T47D (cell line): ENCODE data around the gene COL27A1.

ENCODE experiments used
- DNase-seq, 2 experiments: peaks; one replicate each; pipeline versions ENCODE4 v3.0.0 to v3.0.0-alpha.2; 2011 to 2012; ENCODE audit warnings: low read depth in 1 of 2, low spot score in 1 of 2
- JUND ChIP-seq: IDR thresholded peaks from 2 replicates; pipeline ENCODE4 v1.6.1; 2012; ENCODE audit warnings: low read depth
- in situ Hi-C: cut with HindIII; loops from 2 replicates; pipeline ENCODE4 v1.10.0; 2016; ENCODE audit warnings: low sequenced_read_pairs, low pct_unique_long_range_greater_than_20kb

Gene COL27A1

DNA sequence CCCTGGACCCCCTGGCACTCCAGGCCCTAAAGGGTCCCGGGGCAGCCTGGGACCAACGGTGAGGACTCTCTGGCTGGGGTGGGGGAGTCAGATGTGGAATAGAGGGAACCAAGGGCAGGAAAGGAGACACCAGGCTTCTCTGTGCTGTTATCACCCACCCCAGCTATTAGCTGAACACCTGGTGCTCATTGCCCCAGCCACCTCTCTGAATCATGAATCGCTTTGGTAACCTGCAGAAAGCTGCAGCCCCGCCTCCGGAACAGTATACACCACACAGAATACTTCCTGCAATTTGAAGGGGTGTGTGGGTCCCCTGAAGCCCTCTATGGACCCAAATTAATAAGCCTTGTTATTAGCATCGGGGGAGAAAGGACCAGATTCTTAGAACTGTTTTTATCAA, 127.2 kb downstream of the COL27A1 start:
- in situ Hi-C loops: no loop called here
- no peak for TF ChIP-seq JUND
- no peak for DNase-seq

DNA sequence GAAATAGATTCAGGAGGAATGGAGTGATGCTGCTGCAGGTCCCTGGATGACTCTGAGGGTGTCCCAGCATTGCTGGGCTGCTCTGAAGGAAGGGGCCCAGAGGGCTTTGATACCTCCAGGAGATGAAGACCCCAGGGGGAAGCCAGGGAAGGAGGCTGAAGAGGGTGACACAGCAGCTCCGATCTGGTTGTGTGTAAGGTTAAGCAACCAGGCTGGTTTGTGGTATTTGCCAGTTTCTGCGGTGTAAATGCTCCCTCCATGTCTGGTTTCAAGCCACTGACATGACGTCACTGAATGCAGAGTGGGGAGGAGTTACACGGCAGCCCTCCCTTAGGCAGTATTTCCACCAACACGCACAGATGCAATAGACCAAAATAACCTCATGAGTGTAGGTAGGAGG, 127.6 kb downstream of the COL27A1 start:
- TF ChIP-seq JUND: no peak
- in situ Hi-C loops: no loop called here
- DNase-seq: peak in 1 of 2 experiments; percentile 70

DNA sequence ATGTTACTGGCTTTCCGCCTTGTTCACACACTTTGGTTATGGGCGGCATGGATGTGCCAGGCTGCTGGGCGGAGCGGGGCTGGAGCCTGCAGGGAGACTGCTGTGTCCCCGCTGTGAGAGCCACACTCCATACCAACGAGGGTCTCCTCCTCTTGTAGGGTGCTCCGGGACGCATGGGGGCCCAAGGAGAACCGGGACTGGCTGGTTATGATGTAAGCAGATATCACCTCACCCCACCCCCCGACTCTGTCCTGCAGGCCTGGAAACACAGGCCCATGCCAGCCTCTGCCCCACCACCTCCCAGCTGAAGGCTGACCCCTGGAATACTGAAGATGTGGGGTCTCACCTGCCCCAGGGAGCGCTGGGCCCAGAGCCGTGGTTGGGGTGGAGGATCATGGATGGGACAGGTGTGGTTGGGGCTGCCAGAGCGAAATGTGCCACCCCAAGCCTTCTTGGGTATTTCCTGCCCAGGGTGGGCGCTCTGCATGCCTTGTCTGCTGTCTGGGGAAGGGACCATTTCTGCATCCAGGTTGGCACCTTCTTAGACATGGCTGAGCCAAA, 128.3 kb downstream of the COL27A1 start:
- in situ Hi-C loops: no loop called here
- no peak for TF ChIP-seq JUND
- DNase-seq: no peak

DNA sequence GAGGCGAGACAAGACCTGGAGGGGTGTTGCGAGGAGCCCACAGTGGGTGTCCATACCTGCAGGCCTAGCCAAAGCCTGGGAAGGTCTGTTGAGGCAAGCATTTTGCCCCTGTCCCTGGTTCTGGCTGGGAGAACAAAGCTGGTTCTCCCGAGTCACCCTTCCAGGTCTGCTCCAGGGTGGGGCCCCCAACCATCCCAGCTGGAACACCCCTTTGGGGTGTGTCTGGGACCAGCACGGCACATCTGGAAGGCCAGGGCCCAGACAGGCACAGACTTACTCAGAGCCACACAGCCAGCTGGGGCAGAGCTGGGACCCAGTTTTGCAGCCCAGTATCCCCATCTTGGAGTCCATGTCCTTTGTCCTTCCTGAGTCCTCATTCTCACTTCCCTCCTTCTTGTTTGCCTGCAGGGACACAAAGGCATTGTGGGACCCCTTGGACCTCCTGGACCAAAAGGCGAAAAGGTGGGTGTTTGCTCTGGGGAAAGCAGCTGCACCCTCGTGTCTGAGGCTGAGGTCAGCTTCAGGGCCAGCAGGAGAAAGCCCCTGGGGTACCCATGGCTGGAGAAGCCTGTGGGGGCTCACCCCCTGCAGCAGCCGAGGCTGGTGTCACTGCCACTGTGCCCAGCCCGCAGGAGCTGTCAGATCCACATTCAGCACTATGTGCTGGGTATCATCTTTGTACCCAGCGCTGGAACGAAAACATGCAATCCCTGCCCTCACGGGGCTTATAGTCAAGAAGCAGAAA, 129.2 kb downstream of the COL27A1 start:
- in situ Hi-C loops: no loop called here
- no peak for DNase-seq
- no peak for TF ChIP-seq JUND

DNA sequence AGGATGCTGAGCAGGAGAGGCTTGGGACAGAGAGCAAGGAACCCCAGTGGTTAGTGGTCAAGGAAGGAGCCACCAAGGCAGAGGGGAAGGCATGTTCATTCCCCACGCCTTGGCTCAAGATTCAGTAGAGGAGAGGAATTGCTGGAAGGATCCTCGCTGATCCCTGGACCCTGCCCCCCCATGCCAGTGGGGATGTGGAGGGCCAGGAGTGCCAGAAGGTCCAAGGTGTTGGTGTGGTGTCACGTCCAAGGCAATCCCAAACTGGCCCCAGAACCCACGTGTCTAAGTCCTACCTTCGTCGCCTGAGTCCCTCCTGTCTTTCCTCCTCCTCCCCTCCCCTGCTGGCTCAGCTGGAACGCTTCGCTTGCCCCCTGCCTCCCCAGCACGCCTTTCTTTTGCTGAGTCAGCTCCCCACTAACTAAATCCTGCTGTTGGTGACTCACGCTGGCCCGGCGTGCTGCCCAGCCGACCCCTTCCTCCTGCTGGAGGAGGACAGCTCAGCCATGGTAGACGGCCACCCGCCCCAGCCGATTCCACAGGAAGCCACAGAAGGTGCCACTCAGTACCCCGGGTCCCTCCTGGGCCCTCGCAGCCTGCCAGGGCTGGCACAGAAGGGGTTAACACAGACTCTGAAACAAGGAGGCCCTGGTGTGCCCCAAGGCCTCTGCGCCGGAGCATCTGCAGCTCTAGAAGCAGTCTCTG, 130.0 kb downstream of the COL27A1 start:
- in situ Hi-C loops: no loop called here
- TF ChIP-seq JUND: no peak
- DNase-seq: no peak

DNA sequence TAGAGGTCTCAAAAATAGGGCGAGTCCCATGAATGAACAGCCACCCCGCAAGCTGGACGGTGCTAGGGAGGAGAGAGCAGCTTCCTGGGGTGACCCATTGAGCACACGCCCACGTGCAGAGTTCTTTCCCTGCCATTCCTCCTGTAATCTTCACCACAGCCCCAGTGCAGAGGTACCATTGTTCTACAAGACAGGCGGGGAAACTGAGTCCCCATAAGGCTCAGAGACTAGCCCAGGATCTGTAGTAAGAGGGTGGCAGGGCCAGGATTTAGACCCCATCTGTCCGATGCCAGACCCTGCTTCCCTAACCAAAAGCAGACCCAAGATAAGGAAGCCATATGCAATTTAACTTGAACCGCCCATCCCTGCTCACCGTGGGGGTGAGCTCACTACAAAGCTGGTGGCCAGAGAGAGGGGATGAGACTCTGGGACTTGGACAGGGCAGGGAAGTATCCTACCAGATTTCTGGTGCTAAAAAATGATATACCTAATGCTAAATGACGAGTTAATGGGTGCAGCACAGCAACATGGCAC, 130.9 kb downstream of the COL27A1 start:
- in situ Hi-C loops: no loop called here
- no peak for DNase-seq

DNA sequence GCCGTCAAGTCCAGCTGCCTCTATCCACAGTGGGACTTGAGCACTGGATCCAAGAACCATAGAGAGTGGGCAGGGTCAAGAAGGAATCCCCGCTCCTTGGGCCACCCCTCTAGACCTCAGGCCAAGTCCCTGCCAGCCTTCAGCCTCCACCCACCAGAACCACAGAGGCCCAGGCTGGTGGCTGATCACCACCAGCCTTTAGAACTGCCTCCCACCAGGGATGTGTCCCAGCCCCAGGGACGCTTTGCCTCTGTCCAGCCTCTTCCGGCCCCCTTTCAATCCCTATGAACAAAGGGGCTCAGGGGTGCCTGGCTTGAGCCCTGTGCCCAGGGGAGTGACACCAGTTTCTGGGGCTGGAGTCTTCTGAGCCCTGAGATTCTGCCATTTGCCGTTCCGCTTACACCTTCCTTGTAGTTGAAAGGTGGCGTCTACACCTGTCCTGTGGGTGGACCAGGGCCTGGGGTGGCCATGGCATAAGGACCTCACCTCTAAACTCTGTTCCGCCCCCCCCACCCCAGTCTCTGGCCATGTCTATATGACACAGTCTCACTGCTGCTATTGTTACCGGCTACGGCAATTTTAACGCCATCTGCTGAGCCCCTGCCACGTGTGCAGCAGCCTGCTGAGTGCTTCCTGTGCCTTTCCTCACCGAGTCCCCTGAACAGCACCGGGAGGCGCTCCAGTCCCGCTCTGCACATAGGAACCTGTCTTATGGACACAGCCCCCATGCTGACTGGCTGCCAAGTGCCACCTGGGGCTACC, 131.8 kb downstream of the COL27A1 start:
- DNase-seq: no peak
- in situ Hi-C loops: no loop called here

More for the DNA sequence above, 130.9 kb downstream of the COL27A1 start:
- TF ChIP-seq JUND: no peak

DNA sequence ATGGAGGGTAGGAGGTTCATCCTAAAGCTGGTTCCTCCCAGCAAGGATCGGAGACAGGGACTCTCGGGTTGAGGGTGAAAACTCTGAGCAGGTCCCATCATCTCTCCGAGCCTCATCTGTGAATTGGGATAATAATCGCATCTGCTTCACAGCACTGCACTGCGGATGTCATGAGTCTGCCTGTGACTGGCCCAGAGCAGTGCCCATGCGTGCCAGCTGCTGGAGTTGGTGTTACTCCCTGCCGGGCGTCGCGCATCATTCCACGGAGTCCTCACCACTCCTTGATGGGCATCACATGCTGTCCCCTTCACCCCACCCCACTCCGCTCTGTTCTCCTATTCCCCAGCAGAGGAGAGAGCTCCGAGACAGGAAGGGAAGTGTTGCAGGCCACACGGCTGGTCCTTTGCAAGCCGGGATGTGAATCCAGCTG, 132.4 kb downstream of the COL27A1 start:
- no peak for DNase-seq
- in situ Hi-C loops: no loop called here
- TF ChIP-seq JUND: no peak

More for the DNA sequence above, 131.8 kb downstream of the COL27A1 start:
- no peak for TF ChIP-seq JUND

DNA sequence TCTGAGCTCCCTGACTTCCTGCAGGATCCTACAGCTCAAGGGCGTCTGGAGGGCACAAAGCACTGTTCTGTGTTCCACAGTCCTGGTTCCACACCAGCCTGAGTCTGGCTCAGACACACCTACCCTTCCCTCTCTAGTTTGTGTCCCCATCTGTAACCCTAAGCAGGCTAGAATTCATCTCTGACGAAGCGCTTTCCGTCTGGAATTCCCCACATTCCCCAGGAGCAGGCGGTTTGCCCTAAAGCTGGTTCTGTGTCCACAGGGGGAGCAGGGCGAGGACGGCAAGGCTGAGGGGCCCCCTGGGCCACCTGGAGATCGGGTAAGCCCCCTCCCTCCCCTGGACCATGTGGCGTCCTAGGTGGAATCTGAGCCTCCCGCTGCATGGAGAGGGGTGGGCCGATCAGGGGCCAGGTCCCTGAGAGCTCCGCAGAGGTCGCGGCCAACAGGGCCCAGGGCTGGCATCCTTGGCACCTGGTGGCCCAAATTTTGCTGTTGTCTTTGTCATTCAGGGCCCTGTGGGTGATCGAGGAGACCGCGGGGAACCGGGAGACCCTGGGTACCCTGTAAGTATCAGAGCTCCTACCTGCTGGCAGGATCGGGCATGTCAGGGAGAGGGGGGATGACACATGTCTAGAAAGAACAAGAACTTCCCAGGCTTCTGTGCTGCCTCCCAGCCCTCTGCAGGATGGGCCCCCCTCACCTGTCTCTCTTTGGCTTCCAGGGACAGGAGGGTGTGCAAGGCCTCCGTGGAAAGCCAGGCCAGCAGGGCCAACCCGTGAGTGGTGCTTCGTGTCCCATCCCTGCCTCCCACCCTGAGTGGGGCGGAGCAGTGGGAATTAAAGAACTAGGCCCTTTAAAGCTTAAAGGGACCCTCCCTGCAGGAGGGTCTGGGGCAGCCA, 133.1 kb downstream of the COL27A1 start:
- TF ChIP-seq JUND: no peak
- in situ Hi-C loops: no loop called here

DNA sequence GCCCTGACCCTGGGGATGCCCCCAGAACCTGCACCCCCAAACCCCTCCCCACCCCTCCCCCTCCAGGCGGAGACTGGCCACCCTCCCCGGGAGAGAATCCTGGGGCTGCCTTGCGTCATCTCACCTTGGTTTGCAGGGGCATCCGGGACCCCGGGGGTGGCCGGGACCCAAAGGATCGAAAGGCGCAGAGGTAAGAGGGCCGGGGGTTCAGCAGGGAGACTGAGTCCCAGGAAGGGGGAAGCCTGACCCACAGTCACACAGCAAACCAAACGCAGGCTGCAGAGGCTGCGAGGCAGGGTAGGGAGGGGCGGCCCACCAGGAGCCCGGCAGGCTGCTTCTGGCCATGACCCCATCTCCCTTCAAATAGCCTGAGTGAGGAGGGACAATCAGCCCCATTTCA, 133.8 kb downstream of the COL27A1 start:
- DNase-seq: no peak
- no peak for TF ChIP-seq JUND
- in situ Hi-C loops: no loop called here

More for the DNA sequence above, 133.1 kb downstream of the COL27A1 start:
- DNase-seq: peak in 1 of 2 experiments; percentile 53
